ENCODE data around the gene FGFR2. TPM values are rescaled to one million over a fixed set of nuclear protein-coding genes. Genes with fewer than 3 reads are reported as not detected.

The FGFR2 gene
- total RNA-seq, 1 donor from 2014 or later = 8.0 TPM

GRCh38 chr10:121485436-121486139 is 112.7 kb downstream of the FGFR2 start:
- Mint-ChIP-seq H3K9me3 (ENCODE audit: unreplicated experiment) (no peaks in the 10 kb centered on the region), H3K27ac (ENCODE audit: unreplicated experiment) (no peak overlapping the region), H3K27me3 (ENCODE audit: unreplicated experiment) (peaks cover 2% of the 10 kb centered on the region), H3K36me3 (ENCODE audit: unreplicated experiment) (peaks cover 13% of the 10 kb centered on the region), H3K4me1 (ENCODE audit: unreplicated experiment) (peaks cover 7% of the 10 kb centered on the region), H3K4me3 (ENCODE audit: unreplicated experiment) (no peak overlapping the region)
- no peak for TF ChIP-seq CTCF (IDR thresholded peaks at IDR 0.05)
- no peak for DNase-seq (ENCODE audit: extremely low spot score, unreplicated experiment)

GRCh38 chr10:121484816-121485215 is 113.4 kb downstream of the FGFR2 start:
- peaks cover 2% of the 10 kb centered on the region for H3K27me3 Mint-ChIP-seq (ENCODE audit: unreplicated experiment)
- no peak overlapping the region for H3K4me3 Mint-ChIP-seq (ENCODE audit: unreplicated experiment)
- DNase-seq (ENCODE audit: extremely low spot score, unreplicated experiment) = no peak
- TF ChIP-seq CTCF (IDR thresholded peaks at IDR 0.05) = no peak
- H3K9me3 Mint-ChIP-seq (ENCODE audit: unreplicated experiment) = no peaks in the 10 kb centered on the region
- H3K27ac Mint-ChIP-seq (ENCODE audit: unreplicated experiment) = no peak overlapping the region
- peaks cover 16% of the 10 kb centered on the region for H3K36me3 Mint-ChIP-seq (ENCODE audit: unreplicated experiment)
- H3K4me1 Mint-ChIP-seq (ENCODE audit: unreplicated experiment) = peaks cover 4% of the 10 kb centered on the region

GRCh38 chr10:121484401-121484800 is 113.8 kb downstream of the FGFR2 start:
- DNase-seq (ENCODE audit: extremely low spot score, unreplicated experiment) = no peak
- Mint-ChIP-seq H3K27ac (ENCODE audit: unreplicated experiment) (no peak overlapping the region), H3K4me3 (ENCODE audit: unreplicated experiment) (no peak overlapping the region), H3K27me3 (ENCODE audit: unreplicated experiment) (peaks cover 2% of the 10 kb centered on the region), H3K4me1 (ENCODE audit: unreplicated experiment) (peaks cover 4% of the 10 kb centered on the region), H3K9me3 (ENCODE audit: unreplicated experiment) (no peaks in the 10 kb centered on the region), H3K36me3 (ENCODE audit: unreplicated experiment) (peaks cover 20% of the 10 kb centered on the region)
- TF ChIP-seq CTCF (IDR thresholded peaks at IDR 0.05) = no peak

GRCh38 chr10:121481180-121481579 is 117.1 kb downstream of the FGFR2 start:
- DNase-seq (ENCODE audit: extremely low spot score, unreplicated experiment) = no peak
- Mint-ChIP-seq H3K27me3 (ENCODE audit: unreplicated experiment) (no peaks in the 10 kb centered on the region), H3K36me3 (ENCODE audit: unreplicated experiment) (peaks cover 17% of the 10 kb centered on the region), H3K27ac (ENCODE audit: unreplicated experiment) (no peak overlapping the region), H3K9me3 (ENCODE audit: unreplicated experiment) (no peaks in the 10 kb centered on the region), H3K4me3 (ENCODE audit: unreplicated experiment) (no peak overlapping the region), H3K4me1 (ENCODE audit: unreplicated experiment) (peaks cover 4% of the 10 kb centered on the region)
- no peak for TF ChIP-seq CTCF (IDR thresholded peaks at IDR 0.05)

GRCh38 chr10:121478556-121478955 is 119.7 kb downstream of the FGFR2 start:
- Mint-ChIP-seq H3K27me3 (ENCODE audit: unreplicated experiment) (peaks cover 6% of the 10 kb centered on the region), H3K4me1 (ENCODE audit: unreplicated experiment) (peaks cover 4% of the 10 kb centered on the region), H3K4me3 (ENCODE audit: unreplicated experiment) (no peak overlapping the region), H3K27ac (ENCODE audit: unreplicated experiment) (no peak overlapping the region), H3K36me3 (ENCODE audit: unreplicated experiment) (peaks cover 12% of the 10 kb centered on the region), H3K9me3 (ENCODE audit: unreplicated experiment) (no peaks in the 10 kb centered on the region)
- no peak for TF ChIP-seq CTCF (IDR thresholded peaks at IDR 0.05)
- no peak for DNase-seq (ENCODE audit: extremely low spot score, unreplicated experiment)

Measured in osteocyte (in vitro differentiated cells).